Jurkat, Clone E6-1 (cell line): Measurements from ENCODE around the gene MLANA.

Experiments
- DNase-seq: peaks from one replicate; pipeline ENCODE4 v3.0.0-alpha.2; 2011; ENCODE audit warnings: low read depth, low spot score
- H3K4me3 ChIP-seq: 2 replicates; pipeline ENCODE4 v1.5.1; 2011; ENCODE audit warnings: mild to moderate bottlenecking, low read length, control low read depth, moderate library complexity

MLANA gene

GRCh38 chr9:5894237-5894959, 3.7 kb downstream of the MLANA start:
- DNase-seq = no peak
- H3K4me3 ChIP-seq = no peak overlapping the region

- H3K4me3 ChIP-seq = no peak overlapping the region
- DNase-seq = no peak
Observed at GRCh38 chr9:5895782-5896181, 5.1 kb downstream of the MLANA start.

- no peak for DNase-seq
- H3K4me3 ChIP-seq = no peak overlapping the region
Observed at GRCh38 chr9:5896863-5897262, 6.2 kb downstream of the MLANA start.

GRCh38 chr9:5897851-5898250, 7.2 kb downstream of the MLANA start:
- no peak for DNase-seq
- no peak overlapping the region for H3K4me3 ChIP-seq

GRCh38 chr9:5899292-5899691, 8.6 kb downstream of the MLANA start:
- no peak overlapping the region for H3K4me3 ChIP-seq
- peak; percentile 8 for DNase-seq

GRCh38 chr9:5900622-5901021, 9.9 kb downstream of the MLANA start:
- DNase-seq = no peak
- no peak overlapping the region for H3K4me3 ChIP-seq

GRCh38 chr9:5902377-5902776, 11.7 kb downstream of the MLANA start:
- no peak for DNase-seq
- H3K4me3 ChIP-seq = no peak overlapping the region

DNA sequence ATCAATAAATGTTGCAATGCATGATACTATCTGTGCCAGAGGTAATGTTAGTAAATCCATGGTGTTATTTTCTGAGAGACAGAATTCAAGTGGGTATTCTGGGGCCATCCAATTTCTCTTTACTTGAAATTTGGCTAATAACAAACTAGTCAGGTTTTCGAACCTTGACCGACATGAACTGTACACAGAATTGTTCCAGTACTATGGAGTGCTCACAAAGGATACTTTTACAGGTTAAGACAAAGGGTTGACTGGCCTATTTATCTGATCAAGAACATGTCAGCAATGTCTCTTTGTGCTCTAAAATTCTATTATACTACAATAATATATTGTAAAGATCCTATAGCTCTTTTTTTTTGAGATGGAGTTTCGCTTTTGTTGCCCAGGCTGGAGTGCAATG, 18.2 kb downstream of the MLANA start:
- H3K4me3 ChIP-seq = no peak overlapping the region
- no peak for DNase-seq

DNA sequence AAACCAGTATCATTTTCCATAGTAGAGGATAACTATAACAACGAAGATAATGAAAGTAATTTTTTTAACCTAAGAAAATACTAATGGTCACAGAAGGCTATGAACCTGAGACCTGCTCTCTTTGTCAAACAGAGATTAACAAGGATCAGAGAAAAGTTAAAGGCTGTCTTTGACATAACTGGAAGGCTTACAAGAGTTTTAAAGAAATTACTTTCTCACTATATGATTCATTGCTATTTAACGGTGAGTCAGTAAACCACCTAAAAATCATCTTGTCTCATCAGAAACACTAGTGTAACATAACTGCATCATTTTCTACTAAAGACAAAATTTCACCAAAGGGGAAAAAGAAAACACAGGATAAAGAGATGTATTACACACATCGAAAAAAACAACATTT, 19.3 kb downstream of the MLANA start:
- no peak for DNase-seq
- no peak overlapping the region for H3K4me3 ChIP-seq

- no peak for DNase-seq
- H3K4me3 ChIP-seq = no peak overlapping the region
Observed at GRCh38 chr9:5910413-5911057, 19.8 kb downstream of the MLANA start.

DNA sequence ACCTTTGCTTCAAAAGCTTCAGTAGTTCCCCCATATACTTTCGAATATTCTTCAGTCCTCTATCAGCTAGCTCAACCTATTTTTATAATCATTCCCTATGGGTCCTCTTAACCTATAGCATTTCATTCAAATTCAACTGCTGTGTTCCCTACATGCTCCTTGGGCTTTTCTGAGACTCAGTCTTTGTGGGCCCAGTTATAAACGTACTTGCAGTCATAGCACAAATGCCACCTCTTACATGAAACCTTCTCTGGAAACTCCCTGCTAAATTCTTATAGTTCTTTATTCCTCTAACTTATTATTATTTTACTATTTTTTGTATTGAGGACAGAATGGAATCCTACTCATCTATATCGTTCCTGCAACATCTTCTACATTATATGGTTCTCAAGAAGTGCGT, 24.7 kb downstream of the MLANA start:
- DNase-seq = no peak
- H3K4me3 ChIP-seq = no peak overlapping the region

DNA sequence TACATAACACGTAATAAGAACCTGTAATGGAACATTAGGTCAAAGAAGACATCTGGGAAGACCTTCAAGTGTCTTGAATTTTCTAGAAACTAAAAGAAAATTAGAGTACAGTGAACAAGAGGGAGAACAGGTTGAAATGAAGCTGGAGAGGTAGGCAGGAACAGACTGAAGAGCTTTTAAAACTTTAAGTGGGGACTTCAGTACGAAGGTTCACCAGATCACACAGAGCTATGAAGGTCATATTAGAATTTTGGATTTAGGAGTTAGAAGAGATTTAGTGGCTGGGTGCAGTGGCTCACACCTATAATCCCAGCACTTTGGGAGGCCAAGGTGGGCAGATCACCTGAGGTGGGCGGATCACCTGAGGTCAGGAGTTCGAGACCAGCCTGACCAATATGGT, 26.6 kb downstream of the MLANA start:
- no peak overlapping the region for H3K4me3 ChIP-seq
- no peak for DNase-seq

- H3K4me3 ChIP-seq = no peak overlapping the region
- no peak for DNase-seq
Observed at GRCh38 chr9:5917888-5918287, 27.2 kb downstream of the MLANA start.

GRCh38 chr9:5918460-5918859, 27.8 kb downstream of the MLANA start:
- no peak for DNase-seq
- no peak overlapping the region for H3K4me3 ChIP-seq

DNA sequence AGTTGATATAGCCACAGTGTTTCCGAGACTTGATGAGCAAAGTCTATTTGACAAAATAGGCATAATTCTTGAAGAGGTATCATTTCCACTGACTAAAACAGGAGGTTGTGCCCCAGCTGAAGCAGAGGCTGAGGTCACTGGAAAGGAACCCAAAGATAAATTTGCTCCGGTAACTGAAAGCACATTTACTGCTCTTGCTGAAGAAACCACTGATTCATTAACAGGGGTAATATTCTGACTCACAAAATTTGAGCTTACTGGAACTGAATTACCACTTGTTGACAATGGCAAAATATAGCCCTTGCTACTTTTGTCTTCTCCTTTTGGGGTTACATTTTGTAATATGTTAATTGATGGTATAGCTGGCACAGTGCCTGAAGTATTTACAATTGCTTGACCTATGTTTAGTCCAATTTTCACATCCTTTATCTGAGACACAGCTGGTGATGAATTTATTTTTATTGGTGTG, 30.2 kb downstream of the MLANA start:
- no peak overlapping the region for H3K4me3 ChIP-seq
- no peak for DNase-seq

- H3K4me3 ChIP-seq = no peak overlapping the region
- DNase-seq = no peak
Observed at GRCh38 chr9:5922192-5922591, 31.5 kb downstream of the MLANA start.

DNA sequence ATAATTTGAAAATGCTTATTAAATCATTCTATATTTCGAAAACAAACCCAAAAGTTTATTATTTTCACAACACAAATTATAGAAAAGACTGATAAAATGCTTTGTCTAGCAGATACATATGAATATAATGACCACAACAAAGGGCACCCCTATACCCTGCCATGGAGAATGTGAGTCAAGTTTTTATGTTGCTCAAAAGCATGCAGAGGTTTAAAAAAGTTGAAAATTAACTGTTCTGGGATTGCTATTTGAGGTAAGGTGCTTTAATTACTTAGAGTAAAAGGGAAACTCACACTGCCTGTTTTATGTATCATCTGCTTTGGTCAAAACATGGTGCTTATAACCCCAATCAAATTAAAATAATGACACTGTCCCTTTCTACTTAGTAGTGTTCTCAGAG, 41.0 kb downstream of the MLANA start:
- no peak overlapping the region for H3K4me3 ChIP-seq
- DNase-seq = no peak

- no peak for DNase-seq
- H3K4me3 ChIP-seq = no peak overlapping the region
Observed at GRCh38 chr9:5938449-5938848, 47.8 kb downstream of the MLANA start.

DNA sequence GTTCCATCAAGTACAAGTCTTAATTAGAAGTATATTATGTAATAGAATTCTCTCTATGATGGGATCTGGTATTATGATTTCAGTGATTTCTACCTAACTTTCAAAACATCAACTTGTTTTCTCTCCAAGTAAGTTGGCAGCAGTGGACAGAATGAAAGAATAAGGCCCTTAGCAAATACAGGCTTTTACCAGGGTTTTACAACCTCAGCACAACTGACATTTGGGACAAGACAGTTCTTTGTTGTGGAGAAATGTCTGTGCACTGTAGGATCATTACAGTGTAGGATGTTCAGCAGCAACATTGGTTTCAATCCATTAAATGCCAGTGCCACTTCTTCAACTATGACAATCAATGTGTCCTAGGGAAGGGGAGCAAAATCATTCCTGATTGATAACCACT, 48.8 kb downstream of the MLANA start:
- no peak for DNase-seq
- H3K4me3 ChIP-seq = no peak overlapping the region

- no peak overlapping the region for H3K4me3 ChIP-seq
- no peak for DNase-seq
Observed at GRCh38 chr9:5941214-5941613, 50.5 kb downstream of the MLANA start.

DNA sequence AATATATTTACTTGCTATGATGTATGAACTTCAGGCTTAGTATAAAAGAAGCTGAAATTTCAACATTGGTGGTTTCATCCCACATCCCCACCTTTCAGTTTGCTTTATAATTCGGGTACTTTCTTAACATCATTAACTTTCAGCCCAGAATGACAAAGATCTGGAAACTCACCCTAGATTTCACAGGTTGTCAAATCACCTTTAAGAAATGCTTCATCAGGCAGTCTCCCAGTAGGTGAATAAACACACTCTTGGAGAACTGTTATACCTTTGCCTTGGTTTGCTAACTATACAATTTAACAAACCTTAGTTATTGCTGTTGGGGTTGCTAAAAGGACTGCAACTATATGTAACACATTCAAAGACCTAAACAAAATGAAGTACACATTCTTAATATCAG, 54.4 kb downstream of the MLANA start:
- DNase-seq = no peak
- H3K4me3 ChIP-seq = no peak overlapping the region
